Colonic mucosa (tissue), 4 donors: ENCODE results near the gene MAP3K15. TPM values are rescaled to one million over a fixed set of nuclear protein-coding genes. Genes with fewer than 3 reads are reported as not detected.
A peak's percentile ranks its signal among the peaks of the same experiment; 100 is the strongest.
"Not testable (repeated sequence)": the region's sequence is repeated elsewhere in the genome, so short reads cannot be mapped to it uniquely, and the experiment has no call there.

Source experiments
- DNase-seq: peaks from one replicate; pipeline ENCODE4 v3.0.0-alpha.2; 2020
- H3K27ac ChIP-seq: fragments of 200-600 bp; one replicate; pipeline ENCODE4 v1.8.0; 2021
- H3K27me3 ChIP-seq: fragments of 200-600 bp; one replicate; pipeline ENCODE4 v1.8.0; 2021
- H3K36me3 ChIP-seq: fragments of 200-600 bp; one replicate; pipeline ENCODE4 v1.8.0; 2021
- H3K4me1 ChIP-seq: fragments of 200-600 bp; one replicate; pipeline ENCODE4 v1.8.0; 2021; ENCODE audit warnings: mild to moderate bottlenecking
- H3K4me3 ChIP-seq: fragments of 200-600 bp; one replicate; pipeline ENCODE4 v1.8.0; 2021
- H3K9ac ChIP-seq, 2 donors: one replicate each; pipeline ENCODE4 v1.7.0; 2013; ENCODE audit warnings: control low read depth in 2 of 2, low read depth in 2 of 2, low read length in 2 of 2
- H3K9me3 ChIP-seq: fragments of 200-600 bp; one replicate; pipeline ENCODE4 v1.8.0; 2021
- CTCF ChIP-seq: fragments of 200-600 bp; IDR thresholded peaks from one replicate; pipeline ENCODE4 v1.8.0; 2022; ENCODE audit warnings: antibody characterized with exemption, mild to moderate bottlenecking
- intact Hi-C: fragments of 100-400 bp; cut with DNase I; formaldehyde crosslinking; loops from one replicate; pipeline ENCODE4 v1.14.1; 2022
- total RNA-seq, 2 donors: library from RNA; stranded (reverse); fragmentation: NEBNext Ultra II Directional in 1 of 2; extraction: Animal tissue kit (Norgen Biotek cat#: 25700) in 1 of 2; gene quantifications; one replicate each; pipeline ENCODE4 v1.2.1, GENCODE V29; 2021
- donor health status: healthy.
- donor health status: DM: no; HTN: no; CAD: no.
- donor health status: DM: no; HTN: no; CAD: no.

MAP3K15 gene
- total RNA-seq, 2 donors from 2014 or later = 0.25 TPM; not detected in 1

- no peak for DNase-seq
- no peak for TF ChIP-seq CTCF
- intact Hi-C loops = loop anchor here (10.0 kb wide), 1 partner anchor 129 kb away; no protein-coding TSS in a partner anchor
- Histone ChIP-seq H3K27ac (no peak overlapping the region), H3K9me3 (no peaks in the 10 kb centered on the region), H3K9ac (no peak overlapping the region), H3K4me1 (no peaks in the 10 kb centered on the region), H3K4me3 (no peak overlapping the region), H3K27me3 (peaks cover 8% of the 10 kb centered on the region), H3K36me3 (no peaks in the 10 kb centered on the region)
Measured at GRCh38 chrX:19513383-19513782, 1.9 kb downstream of the MAP3K15 start.

- intact Hi-C loops = loop anchor here (10.0 kb wide), 1 partner anchor 128 kb away; no protein-coding TSS in a partner anchor
- peaks cover 8% of the 10 kb centered on the region for H3K27me3 ChIP-seq
Measured at GRCh38 chrX:19512961-19513360, 2.3 kb downstream of the MAP3K15 start.

GRCh38 chrX:19512359-19512758 lies 2.9 kb downstream of the MAP3K15 start:
- H3K9me3 ChIP-seq = no peaks in the 10 kb centered on the region
- no peak overlapping the region for H3K9ac ChIP-seq
- H3K27ac ChIP-seq = no peak overlapping the region
- H3K4me3 ChIP-seq = no peak overlapping the region
- intact Hi-C loops = loop anchor here (10.0 kb wide), 1 partner anchor 128 kb away; no protein-coding TSS in a partner anchor
- DNase-seq = no peak
- no peak for TF ChIP-seq CTCF
- H3K4me1 ChIP-seq = no peaks in the 10 kb centered on the region
- H3K27me3 ChIP-seq = peaks cover 8% of the 10 kb centered on the region
- no peaks in the 10 kb centered on the region for H3K36me3 ChIP-seq

More at GRCh38 chrX:19512961-19513360, 2.3 kb downstream of the MAP3K15 start:
- DNase-seq = no peak
- H3K27ac ChIP-seq = no peak overlapping the region
- no peaks in the 10 kb centered on the region for H3K36me3 ChIP-seq
- no peak overlapping the region for H3K9ac ChIP-seq
- no peaks in the 10 kb centered on the region for H3K9me3 ChIP-seq
- no peak for TF ChIP-seq CTCF
- H3K4me1 ChIP-seq = no peaks in the 10 kb centered on the region
- H3K4me3 ChIP-seq = no peak overlapping the region

- not testable (repeated sequence) for H3K27me3 ChIP-seq, H3K9ac ChIP-seq, H3K4me3 ChIP-seq, DNase-seq, H3K4me1 ChIP-seq, H3K9me3 ChIP-seq, H3K27ac ChIP-seq, H3K36me3 ChIP-seq
- intact Hi-C loops = loop anchor here (10.0 kb wide), 1 partner anchor 127 kb away; no protein-coding TSS in a partner anchor
Measured at GRCh38 chrX:19511796-19512195, 3.5 kb downstream of the MAP3K15 start.

GRCh38 chrX:19496711-19497110 lies 18.6 kb downstream of the MAP3K15 start:
- Histone ChIP-seq H3K9ac (no peak overlapping the region), H3K4me1 (no peaks in the 10 kb centered on the region), H3K27me3 (no peaks in the 10 kb centered on the region), H3K27ac (no peak overlapping the region), H3K36me3 (no peaks in the 10 kb centered on the region), H3K4me3 (no peak overlapping the region), H3K9me3 (no peaks in the 10 kb centered on the region)
- intact Hi-C loops = no loop called here
- no peak for DNase-seq
- TF ChIP-seq CTCF = no peak

- peak; percentile 41 for DNase-seq
- intact Hi-C loops = no loop called here
- Histone ChIP-seq H3K9ac (no peak overlapping the region), H3K9me3 (no peaks in the 10 kb centered on the region), H3K4me1 (no peaks in the 10 kb centered on the region), H3K4me3 (no peak overlapping the region), H3K36me3 (no peaks in the 10 kb centered on the region), H3K27ac (no peak overlapping the region), H3K27me3 (no peaks in the 10 kb centered on the region)
- no peak for TF ChIP-seq CTCF
Measured at GRCh38 chrX:19487520-19488200, 27.6 kb downstream of the MAP3K15 start.
